Epithelial cell of esophagus (primary cell): ENCODE data around the gene RHEB.

Source experiments
- DNase-seq: peaks from one replicate; pipeline ENCODE4 v3.0.0; 2010; ENCODE audit warnings: low read depth
- H3K4me3 ChIP-seq: 2 replicates; pipeline ENCODE4 v1.5.1; 2011; ENCODE audit warnings: mild to moderate bottlenecking, low read length, control low read depth
- CTCF ChIP-seq: IDR thresholded peaks from 2 replicates; pipeline ENCODE4 v1.5.1; 2011; ENCODE audit warnings: low read depth, mild to moderate bottlenecking, low read length, control low read depth, inconsistent platforms; ENCODE audit not compliant: insufficient read depth; ENCODE audit errors: missing control alignments

Gene RHEB

GRCh38 chr7:151529842-151530241 lies 10.1 kb upstream of the RHEB start:
- DNase-seq: no peak
- TF ChIP-seq CTCF: no peak
- H3K4me3 ChIP-seq: no peak overlapping the region

- DNase-seq: no peak
- no peak overlapping the region for H3K4me3 ChIP-seq
- TF ChIP-seq CTCF: no peak
Observed at GRCh38 chr7:151524845-151525244, 5.2 kb upstream of the RHEB start.

GRCh38 chr7:151524331-151524730 lies 4.6 kb upstream of the RHEB start:
- H3K4me3 ChIP-seq: no peak overlapping the region
- TF ChIP-seq CTCF: no peak
- no peak for DNase-seq

GRCh38 chr7:151520419-151521261 lies 945 bp upstream of the RHEB start:
- TF ChIP-seq CTCF: no peak
- DNase-seq: no peak
- H3K4me3 ChIP-seq: peak overlapping the region; percentile 54

- H3K4me3 ChIP-seq: peak overlapping the region; percentile 88
- DNase-seq: peak; percentile 58
Observed at GRCh38 chr7:151518947-151519764, 539 bp downstream of the RHEB start.

- peak; percentile 4 for TF ChIP-seq CTCF
- H3K4me3 ChIP-seq: peak overlapping the region; percentile 88
- DNase-seq: peak; percentile 60
Observed at GRCh38 chr7:151518105-151518946, 1.4 kb downstream of the RHEB start.
